Adipocyte (in vitro differentiated cells): ENCODE data around the gene OR51E2.

Source experiments
- DNase-seq: peaks from one replicate; pipeline ENCODE4 v3.0.0-alpha.2; 2015; ENCODE audit warnings: low read depth
- H3K27me3 ChIP-seq: replicated peaks from 2 replicates; pipeline ENCODE4 v1.7.0; 2013; ENCODE audit warnings: mild to moderate bottlenecking, low read length, moderate library complexity; ENCODE audit not compliant: control insufficient read depth, insufficient read depth
- H3K36me3 ChIP-seq: 2 replicates; pipeline ENCODE4 v1.7.0; 2013; ENCODE audit warnings: low read length, mild to moderate bottlenecking, moderate library complexity; ENCODE audit not compliant: control insufficient read depth, insufficient read depth, severe bottlenecking
- H3K4me1 ChIP-seq: 2 replicates; pipeline ENCODE4 v1.7.0; 2013; ENCODE audit warnings: mild to moderate bottlenecking, low read length, moderate library complexity; ENCODE audit not compliant: control insufficient read depth, insufficient read depth
- H3K4me3 ChIP-seq: 2 replicates; pipeline ENCODE4 v1.7.0; 2013; ENCODE audit warnings: mild to moderate bottlenecking, low read length, moderate library complexity
- H3K9ac ChIP-seq: 2 replicates; pipeline ENCODE4 v1.7.0; 2013; ENCODE audit warnings: mild to moderate bottlenecking, low read length, moderate library complexity
- H3K9me3 ChIP-seq: 2 replicates; pipeline ENCODE4 v1.7.0; 2013; ENCODE audit warnings: mild to moderate bottlenecking, low read length, moderate library complexity; ENCODE audit not compliant: control insufficient read depth

The OR51E2 gene

DNA sequence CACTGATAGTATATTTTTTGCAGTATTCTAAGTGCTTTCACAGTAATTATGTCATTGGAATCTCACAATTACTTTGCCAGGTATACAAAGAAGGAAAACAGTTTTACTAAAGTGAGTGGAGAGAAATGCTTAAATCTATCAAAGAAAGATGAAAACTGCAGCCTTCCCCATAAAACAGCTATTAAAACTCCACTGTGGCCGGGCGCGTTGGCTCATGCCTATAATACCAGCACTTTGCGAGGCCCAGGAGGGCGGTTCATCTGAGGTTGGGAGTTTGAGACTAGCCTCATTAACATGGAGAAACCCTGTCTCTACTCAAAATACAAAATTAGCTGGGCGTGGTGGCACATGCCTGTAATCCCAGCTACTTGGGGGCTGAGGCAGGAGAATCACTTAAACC is 34.8 kb downstream of the OR51E2 start:
- H3K4me1 ChIP-seq: no peaks in the 10 kb centered on the region
- no peak for DNase-seq
- no peaks in the 10 kb centered on the region for H3K9me3 ChIP-seq
- no peak overlapping the region for H3K4me3 ChIP-seq
- no peak overlapping the region for H3K9ac ChIP-seq
- no peaks in the 10 kb centered on the region for H3K36me3 ChIP-seq
- peaks cover 13% of the 10 kb centered on the region for H3K27me3 ChIP-seq

DNA sequence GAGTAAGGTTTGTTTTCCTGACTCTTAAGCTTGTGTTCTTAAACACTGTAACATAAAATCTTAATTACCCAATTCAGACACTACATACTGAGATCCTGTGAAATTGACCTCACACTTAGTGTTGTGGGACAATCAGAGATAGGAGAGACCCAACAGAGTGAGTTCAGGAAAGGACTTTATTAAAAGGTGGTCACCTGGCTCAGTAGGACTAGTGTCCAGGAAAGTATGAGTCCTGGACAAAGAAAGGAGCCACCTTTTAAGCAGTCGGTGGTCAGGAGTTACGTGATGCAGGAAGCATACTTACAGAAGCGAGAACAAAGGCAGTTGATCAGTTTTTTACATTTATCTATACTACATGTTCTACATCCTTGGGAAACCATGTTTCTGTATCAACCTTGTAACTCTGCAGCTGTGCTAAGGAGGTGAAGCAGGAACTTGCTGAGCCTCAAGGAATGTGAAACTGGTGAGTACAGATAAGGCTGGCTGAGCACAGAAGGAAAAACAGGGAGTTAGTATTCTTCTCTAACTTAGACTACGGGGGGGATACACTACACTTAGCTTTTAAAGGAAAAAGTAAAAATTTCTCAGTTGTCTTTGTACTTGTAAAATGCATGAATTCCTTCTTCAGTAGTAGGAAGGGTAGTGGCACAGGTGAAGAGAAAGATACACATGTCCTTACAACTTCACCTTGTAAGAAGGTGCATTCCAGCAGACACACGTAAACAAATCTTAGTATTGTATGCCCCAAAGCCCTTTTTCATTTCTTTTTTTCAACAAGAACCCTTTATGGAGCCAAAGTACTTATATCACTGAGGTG is 38.8 kb downstream of the OR51E2 start:
- H3K4me3 ChIP-seq: no peak overlapping the region
- no peak for DNase-seq

DNA sequence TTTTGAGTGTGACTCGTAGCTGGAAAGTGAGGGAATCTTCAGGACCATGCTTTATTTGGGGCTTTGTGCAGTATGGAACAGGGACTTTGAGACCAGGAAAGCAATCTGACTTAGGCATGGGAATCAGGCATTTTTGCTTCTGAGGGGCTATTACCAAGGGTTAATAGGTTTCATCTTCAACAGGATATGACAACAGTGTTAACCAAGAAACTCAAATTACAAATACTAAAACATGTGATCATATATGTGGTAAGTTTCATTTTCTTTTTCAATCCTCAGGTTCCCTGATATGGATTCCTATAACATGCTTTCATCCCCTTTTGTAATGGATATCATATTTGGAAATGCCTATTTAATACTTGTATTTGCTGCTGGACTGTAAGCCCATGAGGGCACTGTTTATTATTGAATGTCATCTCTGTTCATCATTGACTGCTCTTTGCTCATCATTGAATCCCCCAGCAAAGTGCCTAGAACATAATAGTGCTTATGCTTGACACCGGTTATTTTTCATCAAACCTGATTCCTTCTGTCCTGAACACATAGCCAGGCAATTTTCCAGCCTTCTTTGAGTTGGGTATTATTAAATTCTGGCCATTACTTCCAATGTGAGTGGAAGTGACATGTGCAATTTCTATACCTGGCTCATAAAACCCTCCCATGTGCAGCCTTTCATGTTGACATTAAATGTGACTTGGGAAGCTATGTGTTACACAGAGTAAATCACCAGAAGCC is 42.9 kb downstream of the OR51E2 start:
- Histone ChIP-seq H3K4me3 (no peak overlapping the region), H3K36me3 (no peaks in the 10 kb centered on the region), H3K9ac (no peak overlapping the region), H3K9me3 (no peaks in the 10 kb centered on the region), H3K4me1 (no peaks in the 10 kb centered on the region), H3K27me3 (peaks cover 5% of the 10 kb centered on the region)
- DNase-seq: no peak

More for the DNA sequence above, 38.8 kb downstream of the OR51E2 start:
- peaks cover 13% of the 10 kb centered on the region for H3K27me3 ChIP-seq
- H3K4me1 ChIP-seq: no peaks in the 10 kb centered on the region
- no peaks in the 10 kb centered on the region for H3K36me3 ChIP-seq
- H3K9ac ChIP-seq: no peak overlapping the region
- H3K9me3 ChIP-seq: no peaks in the 10 kb centered on the region

DNA sequence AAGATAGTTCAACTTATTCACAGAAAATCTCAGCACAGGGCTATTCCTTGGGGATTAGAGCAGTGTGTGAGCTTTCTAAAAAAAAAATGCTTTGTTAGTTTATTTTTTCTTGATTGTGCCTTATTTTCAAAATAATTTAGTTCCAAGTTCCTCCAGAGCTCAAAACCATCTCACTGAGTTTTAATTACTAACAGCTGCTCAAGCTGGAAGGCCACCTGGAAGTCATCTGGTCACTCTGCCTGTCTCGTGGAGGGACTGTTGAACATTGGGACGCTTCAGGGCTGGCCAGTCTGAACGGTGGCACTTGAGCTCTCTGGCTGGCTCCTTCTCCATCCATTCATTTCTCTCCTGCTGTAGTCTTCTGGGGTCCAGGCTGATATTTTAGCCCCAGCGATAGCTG is 49.9 kb downstream of the OR51E2 start:
- DNase-seq: no peak
- H3K4me3 ChIP-seq: no peak overlapping the region
- H3K27me3 ChIP-seq: peaks cover 19% of the 10 kb centered on the region
- H3K4me1 ChIP-seq: peaks cover 3% of the 10 kb centered on the region
- H3K9me3 ChIP-seq: no peaks in the 10 kb centered on the region
- no peak overlapping the region for H3K9ac ChIP-seq
- no peaks in the 10 kb centered on the region for H3K36me3 ChIP-seq

DNA sequence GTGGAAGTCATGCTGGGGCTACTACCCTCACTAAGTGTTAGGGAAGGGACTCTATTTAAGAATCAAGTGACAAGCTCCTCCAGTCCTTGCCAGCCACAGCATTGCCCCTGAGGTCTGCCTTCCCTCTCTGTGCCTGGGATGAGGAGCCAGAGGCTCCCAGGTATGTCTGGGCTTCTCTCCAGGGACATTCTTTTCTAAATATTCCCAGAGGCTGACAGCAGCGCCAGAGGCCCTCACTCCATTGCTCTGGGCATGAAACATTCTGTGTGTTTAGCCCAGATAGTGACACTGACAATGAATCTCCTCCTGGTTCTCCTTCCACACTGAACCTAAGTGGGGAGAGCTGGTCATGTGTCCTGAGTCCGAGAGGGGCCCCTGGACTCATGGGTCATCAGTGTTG is 51.7 kb downstream of the OR51E2 start:
- Histone ChIP-seq H3K36me3 (no peaks in the 10 kb centered on the region), H3K27me3 (peaks cover 28% of the 10 kb centered on the region), H3K9me3 (no peaks in the 10 kb centered on the region), H3K9ac (no peak overlapping the region), H3K4me1 (peaks cover 6% of the 10 kb centered on the region), H3K4me3 (no peak overlapping the region)
- no peak for DNase-seq

DNA sequence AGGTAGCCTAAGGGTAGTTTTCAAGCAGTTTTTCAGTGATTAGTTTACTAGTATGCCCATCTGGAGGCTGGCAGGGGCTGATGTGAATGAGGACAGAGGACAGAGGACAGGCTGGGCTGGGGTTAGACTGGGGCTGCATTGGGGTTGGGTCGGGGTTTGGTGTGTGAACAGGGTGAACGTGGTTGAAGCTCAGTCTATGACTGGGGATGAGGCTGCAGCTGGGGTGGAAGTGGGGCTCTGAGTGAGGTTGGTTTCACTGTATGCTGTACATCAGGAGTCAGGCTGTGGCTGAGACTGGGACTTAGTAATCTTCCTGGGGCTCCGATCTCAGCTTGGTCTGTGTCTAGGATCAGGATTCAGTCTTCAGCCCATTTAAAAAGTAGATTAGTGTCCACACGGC is 53.4 kb downstream of the OR51E2 start:
- Histone ChIP-seq H3K27me3 (peaks cover 29% of the 10 kb centered on the region), H3K36me3 (no peaks in the 10 kb centered on the region), H3K4me1 (peaks cover 6% of the 10 kb centered on the region), H3K9ac (no peak overlapping the region), H3K9me3 (no peaks in the 10 kb centered on the region), H3K4me3 (no peak overlapping the region)
- DNase-seq: no peak

DNA sequence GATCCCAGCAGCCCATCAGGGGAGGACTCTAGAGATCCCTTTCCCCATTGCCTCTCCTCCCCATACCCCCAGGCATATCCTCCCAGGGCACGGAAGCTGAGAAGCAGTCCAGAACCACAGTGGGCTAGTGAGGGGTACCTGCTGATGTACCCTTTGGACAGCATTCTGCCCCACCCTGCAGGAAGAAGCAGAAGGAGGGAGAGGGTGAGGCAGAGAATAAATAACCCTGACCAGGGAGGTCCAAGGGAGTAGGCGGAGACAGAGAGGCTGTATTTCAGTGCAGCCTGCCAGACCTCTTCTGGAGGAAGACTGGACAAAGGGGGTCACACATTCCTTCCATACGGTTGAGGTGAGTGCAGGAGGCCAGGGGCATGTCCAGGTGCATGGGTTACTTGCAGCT is 54.0 kb downstream of the OR51E2 start, which contains the start of gene OR51E1:
TSS of gene OR51E1 (plus strand) at position 301 of the 400 bp plus-strand sequence. CDS start 8,545 bp downstream, outside the sequence.
- no peak for DNase-seq
- Histone ChIP-seq H3K27me3 (peaks cover 29% of the 10 kb centered on the region), H3K4me3 (no peak within 1 kb of the TSS), H3K9ac (no peak within 1 kb of the TSS), H3K36me3 (no peaks in the 10 kb centered on the region), H3K4me1 (peaks cover 6% of the 10 kb centered on the region), H3K9me3 (no peaks in the 10 kb centered on the region)

DNA sequence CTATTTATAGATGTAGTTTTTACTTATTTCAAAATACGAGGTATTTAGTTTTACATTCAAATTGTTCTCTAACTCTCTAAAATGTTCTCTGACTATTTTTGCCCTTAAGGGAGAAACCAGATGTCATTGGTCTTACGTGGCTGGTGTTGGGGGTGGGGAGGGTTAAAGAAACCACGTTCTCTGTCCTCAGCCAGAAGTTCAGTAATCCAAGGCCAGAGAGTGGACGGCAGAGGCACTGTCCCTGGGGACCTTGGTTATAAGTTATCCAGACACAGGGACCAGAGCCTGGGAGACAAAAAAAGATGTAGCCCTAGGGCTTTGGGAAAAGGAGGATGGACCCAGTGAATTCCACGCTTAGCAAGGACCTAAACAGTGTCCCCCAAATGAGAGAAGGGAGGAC is 54.6 kb downstream of the OR51E2 start:
- Histone ChIP-seq H3K9ac (no peak overlapping the region), H3K27me3 (peaks cover 34% of the 10 kb centered on the region), H3K9me3 (no peaks in the 10 kb centered on the region), H3K36me3 (no peaks in the 10 kb centered on the region), H3K4me3 (no peak overlapping the region), H3K4me1 (peaks cover 6% of the 10 kb centered on the region)
- DNase-seq: peak; percentile 11

DNA sequence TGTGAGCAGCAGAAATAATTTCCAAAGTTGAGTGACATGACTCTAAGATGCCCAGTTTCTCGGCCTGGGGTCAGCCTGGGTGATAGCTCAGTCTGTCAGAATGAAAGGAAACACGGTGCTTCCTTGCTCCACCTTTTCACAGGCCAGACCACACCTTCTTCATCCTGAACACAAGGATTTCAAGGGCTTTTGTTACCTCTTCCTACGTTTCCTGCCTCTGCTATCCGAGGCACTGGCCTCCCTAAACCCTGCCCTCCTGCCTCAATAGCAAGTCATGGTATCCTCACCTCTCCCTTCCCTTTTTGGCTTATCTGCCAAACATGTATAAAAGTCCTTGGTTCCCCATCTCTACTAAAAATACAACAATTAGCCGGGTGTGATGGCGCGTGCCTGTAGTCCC is 55.6 kb downstream of the OR51E2 start:
- H3K9ac ChIP-seq: no peak overlapping the region

DNA sequence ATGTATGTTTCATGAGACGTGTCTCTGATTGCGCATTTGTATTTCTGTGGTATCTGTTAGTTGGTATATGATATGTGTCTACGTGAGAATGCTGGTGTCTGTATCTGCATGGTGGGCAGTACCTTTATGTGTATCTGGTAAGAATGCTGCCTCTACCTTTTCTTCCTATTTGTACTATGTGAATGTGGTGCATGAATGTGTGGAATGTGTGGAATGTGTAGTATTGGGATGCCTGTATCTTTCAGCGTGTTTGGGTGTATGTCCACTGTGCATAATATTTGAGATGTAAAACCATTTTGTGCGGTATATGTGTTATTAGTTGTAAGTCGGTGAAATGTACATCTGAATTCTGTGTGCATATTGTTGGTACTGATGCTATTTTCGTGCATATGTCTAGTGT is 56.2 kb downstream of the OR51E2 start:
- no peaks in the 10 kb centered on the region for H3K36me3 ChIP-seq
- no peak overlapping the region for H3K9ac ChIP-seq
- peaks cover 10% of the 10 kb centered on the region for H3K4me1 ChIP-seq
- H3K4me3 ChIP-seq: no peak overlapping the region
- no peak for DNase-seq
- peaks cover 47% of the 10 kb centered on the region for H3K27me3 ChIP-seq
- no peaks in the 10 kb centered on the region for H3K9me3 ChIP-seq

More for the DNA sequence above, 55.6 kb downstream of the OR51E2 start:
- no peak overlapping the region for H3K4me3 ChIP-seq
- H3K27me3 ChIP-seq: peaks cover 45% of the 10 kb centered on the region
- no peaks in the 10 kb centered on the region for H3K36me3 ChIP-seq
- H3K4me1 ChIP-seq: peaks cover 9% of the 10 kb centered on the region
- no peaks in the 10 kb centered on the region for H3K9me3 ChIP-seq
- DNase-seq: no peak

DNA sequence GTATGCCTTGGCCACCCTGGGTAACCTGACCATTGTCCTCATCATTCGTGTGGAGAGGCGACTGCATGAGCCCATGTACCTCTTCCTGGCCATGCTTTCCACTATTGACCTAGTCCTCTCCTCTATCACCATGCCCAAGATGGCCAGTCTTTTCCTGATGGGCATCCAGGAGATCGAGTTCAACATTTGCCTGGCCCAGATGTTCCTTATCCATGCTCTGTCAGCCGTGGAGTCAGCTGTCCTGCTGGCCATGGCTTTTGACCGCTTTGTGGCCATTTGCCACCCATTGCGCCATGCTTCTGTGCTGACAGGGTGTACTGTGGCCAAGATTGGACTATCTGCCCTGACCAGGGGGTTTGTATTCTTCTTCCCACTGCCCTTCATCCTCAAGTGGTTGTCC is 57.7 kb downstream of the OR51E2 start:
- Histone ChIP-seq H3K4me3 (no peak overlapping the region), H3K36me3 (no peaks in the 10 kb centered on the region), H3K9ac (no peak overlapping the region), H3K27me3 (peaks cover 55% of the 10 kb centered on the region), H3K4me1 (peaks cover 10% of the 10 kb centered on the region), H3K9me3 (no peaks in the 10 kb centered on the region)
- no peak for DNase-seq
